Measurements from ENCODE around the gene ARHGEF18.
"Not testable (repeated sequence)": the region's sequence is repeated elsewhere in the genome, so short reads cannot be mapped to it uniquely, and the experiment has no call there.

Gene ARHGEF18

GRCh38 chr19:7349231-7349591 lies 474 bp downstream of the ARHGEF18 start:
- DNase-seq, result no peak

DNA sequence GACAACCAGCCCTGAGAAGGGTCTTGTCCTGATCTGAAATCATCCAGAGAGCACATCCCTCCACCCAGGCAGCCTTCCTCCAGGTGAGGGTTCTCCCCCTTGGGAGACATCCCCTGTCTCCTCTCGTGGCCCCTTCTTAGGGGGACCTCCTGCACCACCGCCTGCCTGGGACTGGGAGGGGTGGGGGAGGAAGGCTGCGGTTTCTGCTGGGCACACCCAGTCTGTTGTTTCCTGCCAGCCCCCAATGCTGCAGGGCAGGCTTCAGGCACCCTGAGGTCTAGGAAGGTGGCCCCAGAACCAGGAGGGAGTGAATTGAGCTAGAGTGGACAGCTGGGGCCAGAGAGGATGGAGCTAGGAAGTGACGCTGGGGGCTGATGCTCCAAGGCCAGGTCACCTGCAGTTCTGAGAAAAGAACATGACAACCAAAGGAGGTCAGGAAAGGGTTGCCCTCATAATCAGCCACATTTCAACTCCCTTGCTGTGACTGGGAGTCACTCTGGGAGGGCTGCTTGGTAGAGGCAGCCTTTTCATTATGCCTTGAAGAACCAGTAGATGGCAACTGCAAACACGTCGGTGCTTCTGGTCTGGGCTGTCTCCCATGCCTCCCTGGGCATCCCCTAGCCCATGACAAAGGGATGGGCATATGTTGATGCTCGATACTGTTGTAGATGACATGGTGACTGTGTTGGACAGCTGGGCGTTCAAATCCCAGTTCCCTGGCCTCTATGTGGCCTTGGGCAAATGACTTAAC lies 1.4 kb downstream of the ARHGEF18 start:
- DNase-seq, result no peak

DNA sequence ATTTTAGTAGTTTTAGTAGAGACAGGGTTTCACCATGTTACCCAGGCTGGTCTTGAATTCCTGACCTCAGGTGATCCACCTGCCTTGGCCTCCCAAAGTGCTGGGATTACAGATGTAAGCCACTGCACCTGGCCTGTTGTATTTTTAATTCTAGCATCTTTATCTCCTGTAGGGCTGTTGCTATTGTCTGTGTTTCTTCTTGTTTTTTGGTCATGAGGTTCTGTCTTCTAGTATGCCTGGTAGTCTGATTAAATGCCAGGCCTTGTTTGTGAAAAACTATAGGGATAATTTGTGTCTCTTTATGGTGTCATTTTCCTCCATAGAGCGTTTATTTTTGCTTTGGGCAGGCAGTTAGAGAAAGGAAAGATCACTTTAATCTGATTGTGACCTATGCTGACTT lies 3.1 kb downstream of the ARHGEF18 start:
- DNase-seq, result no peak

- no peak for DNase-seq
Observed at GRCh38 chr19:7355151-7355820, 6.5 kb downstream of the ARHGEF18 start.

DNA sequence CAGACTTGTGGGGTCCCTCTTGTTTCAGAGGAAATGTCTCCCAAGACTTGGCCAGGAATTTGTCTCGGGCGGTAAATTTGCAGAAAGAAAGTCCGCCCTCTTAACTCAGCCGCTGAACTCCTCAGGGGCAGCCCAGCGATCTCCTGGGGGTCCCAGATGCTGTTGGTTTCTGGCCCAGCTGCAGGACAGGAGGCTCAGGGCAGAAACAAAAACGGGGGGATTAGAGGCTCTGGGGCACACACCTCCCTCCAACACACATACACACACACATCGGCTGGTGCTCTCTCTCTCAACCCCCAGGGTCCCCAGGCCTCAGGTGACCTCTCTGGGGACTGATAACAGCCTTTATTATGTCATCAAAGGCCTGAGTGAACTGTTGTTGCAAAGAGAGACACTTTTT lies 7.1 kb downstream of the ARHGEF18 start:
- DNase-seq, result no peak

GRCh38 chr19:7356899-7357627 lies 8.3 kb downstream of the ARHGEF18 start:
- no peak for DNase-seq

GRCh38 chr19:7358102-7358597 lies 9.4 kb downstream of the ARHGEF18 start:
- no peak for DNase-seq

GRCh38 chr19:7360393-7360984 lies 11.8 kb downstream of the ARHGEF18 start:
- DNase-seq, result no peak

DNA sequence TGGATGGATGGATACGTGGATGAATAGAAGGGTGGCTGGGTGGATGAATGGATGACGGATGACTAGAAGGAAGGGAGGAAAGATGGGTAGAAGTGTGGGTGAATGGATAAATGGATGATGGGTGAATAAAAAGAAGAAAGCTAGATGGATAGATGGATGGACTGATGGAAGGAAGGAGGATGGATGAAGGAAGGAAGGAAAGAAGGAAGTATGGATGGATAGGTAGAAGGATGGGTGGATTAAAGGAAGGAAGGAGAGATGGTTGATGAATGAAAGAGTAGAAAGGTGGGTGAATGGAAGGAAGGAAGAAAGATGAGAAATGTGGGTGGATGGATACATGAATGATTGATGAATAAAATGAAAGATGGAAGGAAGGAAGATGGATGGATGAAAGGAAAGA lies 14.5 kb downstream of the ARHGEF18 start:
- no peak for DNase-seq

DNA sequence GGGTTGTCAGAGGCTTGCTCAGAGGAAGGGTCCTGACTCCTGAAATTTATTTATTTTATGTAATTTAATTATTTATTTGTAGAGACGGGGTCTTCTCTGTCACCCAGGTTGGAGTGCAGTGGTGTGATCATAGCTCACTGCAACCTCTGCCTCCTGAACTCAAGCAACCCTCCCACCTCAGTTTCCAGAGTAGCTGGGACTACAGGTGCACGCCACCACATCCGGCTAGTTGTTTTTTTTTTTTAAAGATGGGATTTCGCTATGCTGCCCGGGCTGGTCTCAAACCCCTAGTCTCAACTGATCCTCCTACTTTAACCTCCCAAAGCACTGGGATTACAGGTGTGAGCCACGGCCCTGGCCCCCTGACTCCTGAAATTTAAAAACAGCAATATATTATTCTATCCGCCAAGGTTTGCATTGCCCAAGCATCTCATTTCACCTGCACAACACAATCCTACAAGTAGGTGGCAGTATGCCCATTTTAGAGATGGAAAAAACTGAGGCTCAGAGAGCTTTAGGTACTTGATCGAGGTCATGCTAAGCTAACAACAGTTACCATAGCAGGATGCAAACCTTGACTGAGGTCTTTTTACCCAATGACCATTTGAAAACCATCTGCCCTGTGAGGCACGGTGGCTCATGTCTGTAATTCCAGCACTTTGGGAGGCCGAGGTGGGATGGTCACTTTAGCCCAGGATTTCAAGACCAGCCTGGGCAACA lies 18.1 kb downstream of the ARHGEF18 start:
- DNase-seq, result peak; percentile 26

DNA sequence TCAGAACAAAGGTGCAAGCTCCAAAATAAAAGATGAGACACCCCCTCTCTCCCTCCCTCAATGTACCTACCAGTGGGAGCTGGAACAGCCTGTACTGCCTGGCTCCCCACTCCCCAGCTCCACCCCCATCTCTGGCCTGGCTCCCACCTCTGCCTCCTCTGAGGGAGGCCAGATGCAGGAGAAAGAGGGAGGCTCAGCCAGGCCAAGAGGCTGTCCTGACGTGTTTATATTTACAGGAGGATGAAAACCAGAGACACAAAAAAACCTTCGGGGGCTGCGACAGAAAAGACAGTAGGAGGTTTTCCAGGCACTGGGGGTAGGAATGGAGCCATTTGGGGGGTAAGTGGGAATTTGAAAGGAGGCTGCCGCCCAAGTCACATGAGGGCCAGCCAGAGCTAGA lies 19.7 kb downstream of the ARHGEF18 start:
- DNase-seq, result no peak

DNA sequence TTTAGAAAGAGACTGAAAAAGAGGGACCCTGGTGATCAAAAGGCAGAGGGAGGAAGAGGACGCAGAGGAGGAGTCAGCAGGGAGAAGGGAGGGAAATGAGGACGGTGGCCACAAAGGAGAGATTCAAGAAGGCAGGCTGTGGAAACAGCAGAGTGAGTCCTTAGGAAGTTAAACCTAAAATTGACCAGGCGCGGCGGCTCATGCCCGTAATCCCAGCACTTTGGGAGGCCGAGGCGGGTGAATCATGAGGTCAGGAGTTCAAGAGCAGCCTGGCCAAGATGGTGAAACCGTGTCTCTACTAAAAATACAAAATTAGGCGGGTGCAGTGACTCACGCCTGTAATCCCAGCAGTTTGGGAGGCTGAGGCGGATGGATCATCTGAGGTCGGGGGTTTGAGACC lies 20.1 kb downstream of the ARHGEF18 start:
- not testable (repeated sequence) for DNase-seq

GRCh38 chr19:7370546-7370945 lies 21.8 kb downstream of the ARHGEF18 start:
- no peak for DNase-seq

- no peak for DNase-seq
Observed at GRCh38 chr19:7371001-7371400, 22.3 kb downstream of the ARHGEF18 start.

- DNase-seq, result no peak
Observed at GRCh38 chr19:7372810-7373209, 24.1 kb downstream of the ARHGEF18 start.

DNA sequence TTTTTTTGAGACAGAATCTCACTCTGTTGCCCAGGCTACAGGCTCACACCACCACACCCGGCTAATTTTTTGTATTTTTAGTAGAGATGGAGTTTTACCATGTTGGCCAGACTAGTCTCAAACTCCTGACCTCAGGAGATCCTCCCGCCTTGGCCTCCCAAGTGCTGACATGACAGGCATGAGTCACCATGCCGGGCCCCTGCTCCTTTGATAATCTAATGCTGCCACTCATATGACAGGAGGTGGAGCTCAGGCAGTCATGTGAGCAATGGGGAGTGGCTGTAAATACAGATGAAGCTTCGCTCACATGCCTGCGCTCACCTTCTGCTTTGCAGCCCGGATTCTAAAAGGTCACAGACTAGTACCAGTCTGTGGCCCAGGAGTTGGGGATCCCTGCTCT lies 25.1 kb downstream of the ARHGEF18 start:
- DNase-seq, result no peak

GRCh38 chr19:7376151-7376852 lies 27.6 kb downstream of the ARHGEF18 start:
- no peak for DNase-seq

GRCh38 chr19:7377196-7377595 lies 28.5 kb downstream of the ARHGEF18 start:
- DNase-seq, result no peak

- DNase-seq, result no peak
Observed at GRCh38 chr19:7381073-7381390, 32.3 kb downstream of the ARHGEF18 start.

DNA sequence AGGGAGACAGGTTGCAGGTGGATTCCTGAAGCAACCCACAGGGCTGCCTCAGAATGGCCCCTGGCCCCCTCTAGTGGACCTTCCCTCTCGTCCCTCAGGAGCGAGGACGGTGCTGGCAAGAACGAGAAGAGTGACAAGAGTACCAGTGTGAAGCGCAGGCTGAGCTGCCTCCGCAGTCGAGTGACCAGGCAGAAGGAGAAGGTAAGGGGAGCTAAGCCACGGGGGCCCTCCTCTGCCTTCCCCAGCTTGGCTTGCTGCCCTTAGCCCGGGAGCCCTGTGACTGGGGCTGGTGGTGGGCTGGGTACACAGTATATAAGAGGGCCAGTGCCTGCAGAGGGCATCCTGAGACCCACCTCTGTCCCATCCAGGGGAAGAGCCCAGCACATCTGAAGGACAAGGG lies 34.0 kb downstream of the ARHGEF18 start:
- no peak for DNase-seq

DNA sequence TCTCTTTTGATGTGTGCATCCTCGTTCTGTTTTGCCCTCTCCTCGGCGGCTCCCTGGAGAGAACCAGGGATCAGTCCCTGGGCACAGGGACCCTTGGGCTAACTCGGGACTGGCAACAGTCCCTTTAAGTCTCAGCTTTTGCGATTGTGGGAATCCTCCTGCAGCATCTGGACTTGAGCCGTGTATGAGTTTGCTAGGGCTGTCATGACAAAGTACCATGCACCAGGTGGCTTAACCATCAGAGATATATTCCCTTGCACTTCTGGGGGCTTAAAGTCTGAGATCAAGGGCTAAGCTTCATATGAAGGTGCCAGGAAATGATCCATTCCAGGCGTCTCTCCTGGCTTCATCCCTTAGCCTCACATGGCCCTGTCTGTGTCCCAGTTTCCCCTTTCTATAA lies 34.5 kb downstream of the ARHGEF18 start:
- no peak for DNase-seq

DNA sequence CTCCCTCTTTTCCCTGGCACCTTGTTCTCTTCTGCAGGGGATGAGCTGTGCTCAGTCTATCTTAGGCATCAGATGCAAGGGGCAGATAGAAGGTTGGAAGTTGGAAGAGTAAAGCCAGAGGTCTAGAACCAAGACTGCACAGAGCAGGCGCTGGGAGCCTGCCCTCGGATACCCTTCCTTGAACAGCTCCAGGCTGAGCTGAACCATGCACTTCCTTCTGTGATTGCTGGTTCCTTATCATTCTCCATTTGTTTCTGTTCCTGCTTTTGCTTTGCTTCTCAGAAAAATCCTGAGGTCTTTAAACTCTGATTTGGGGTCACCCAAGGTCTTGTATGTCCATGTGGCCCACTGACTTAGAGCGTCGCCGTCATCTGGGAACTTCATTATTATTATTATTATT lies 36.3 kb downstream of the ARHGEF18 start:
- no peak for DNase-seq
